Neural cell (in vitro differentiated cells): Measurements from ENCODE around the gene PRICKLE2. TPM values are rescaled to one million over a fixed set of nuclear protein-coding genes. Genes with fewer than 3 reads are reported as not detected.

Source experiments
- H2AFZ ChIP-seq: fragments of 200-600, 300-800 bp; sonication (generic), shearing (Covaris generic); 2 replicates; pipeline ENCODE4 v1.6.0; 2014; ENCODE audit warnings: low read depth, mild to moderate bottlenecking, antibody characterized with exemption, low read length, moderate library complexity
- H3F3A ChIP-seq: fragments of 200-600 bp; shearing (Covaris generic); 2 replicates; pipeline ENCODE4 v1.6.1; 2016; ENCODE audit warnings: mild to moderate bottlenecking, moderate library complexity, mixed read lengths, antibody characterized with exemption, low read length; ENCODE audit not compliant: insufficient read depth, poor library complexity, severe bottlenecking
- H3K27ac ChIP-seq: fragments of 200-600, 300-800 bp; sonication (generic), shearing (Covaris generic); 2 replicates; pipeline ENCODE4 v1.5.1; 2014; ENCODE audit warnings: mild to moderate bottlenecking, low read length, moderate library complexity
- H3K27me3 ChIP-seq: fragments of 300-800, 200-600 bp; sonication (generic), shearing (Covaris generic); 2 replicates; pipeline ENCODE4 v1.6.0; 2014; ENCODE audit warnings: mild to moderate bottlenecking, low read depth, low read length, moderate library complexity; ENCODE audit not compliant: insufficient read depth
- H3K36me3 ChIP-seq: fragments of 300-800, 200-600 bp; sonication (generic), shearing (Covaris generic); 2 replicates; pipeline ENCODE4 v1.5.1; 2014; ENCODE audit warnings: mild to moderate bottlenecking, antibody characterized with exemption, low read length, moderate library complexity; ENCODE audit not compliant: insufficient read depth
- H3K4me2 ChIP-seq: fragments of 300-800, 200-600 bp; sonication (generic), shearing (Covaris generic); 2 replicates; pipeline ENCODE4 v1.6.0; 2014; ENCODE audit warnings: mild to moderate bottlenecking, low read length
- H3K4me3 ChIP-seq: fragments of 300-800, 200-600 bp; sonication (generic), shearing (Covaris generic); 2 replicates; pipeline ENCODE4 v1.5.1; 2014; ENCODE audit warnings: mild to moderate bottlenecking, low read length, moderate library complexity
- H3K79me2 ChIP-seq: fragments of 200-600 bp; shearing (Covaris generic); replicated peaks from 2 replicates; pipeline ENCODE4 v1.6.0; 2014; ENCODE audit warnings: mild to moderate bottlenecking, low read length, moderate library complexity; ENCODE audit not compliant: insufficient read depth
- H3K9ac ChIP-seq: fragments of 300-800, 200-600 bp; sonication (generic), shearing (Covaris generic); 2 replicates; pipeline ENCODE4 v1.6.1; 2016; ENCODE audit warnings: mild to moderate bottlenecking, low read length, mixed read lengths
- H3K9me2 ChIP-seq: fragments of 200-600 bp; shearing (Covaris generic); 2 replicates; pipeline ENCODE4 v1.6.1; 2016; ENCODE audit warnings: mild to moderate bottlenecking, low read length, mixed read lengths; ENCODE audit not compliant: insufficient read depth
- H3K9me3 ChIP-seq: fragments of 200-600, 300-800 bp; sonication (generic), shearing (Covaris generic); 2 replicates; pipeline ENCODE4 v1.6.1; 2016; ENCODE audit warnings: mild to moderate bottlenecking, mixed run types, low read length, moderate library complexity, mixed read lengths
- H4K20me1 ChIP-seq: fragments of 200-600 bp; shearing (Covaris generic); 2 replicates; pipeline ENCODE4 v1.6.1; 2016; ENCODE audit warnings: mild to moderate bottlenecking, mixed run types; ENCODE audit not compliant: insufficient read depth
- CTCF ChIP-seq: fragments of 450-650 bp; IDR thresholded peaks from 2 replicates; pipeline ENCODE4 v1.5.1; 2014; ENCODE audit warnings: antibody characterized with exemption, mild to moderate bottlenecking, moderate library complexity; ENCODE audit not compliant: poor library complexity, severe bottlenecking
- EZH2 ChIP-seq: fragments of 200-600, 300-800 bp; shearing (Covaris generic), sonication (generic); IDR thresholded peaks from 2 replicates; pipeline ENCODE4 v1.6.1; 2014; ENCODE audit warnings: antibody characterized with exemption, low read length, borderline replicate concordance, mild to moderate bottlenecking; ENCODE audit not compliant: insufficient read depth, poor library complexity, severe bottlenecking
- MXI1 ChIP-seq: fragments of 450-650 bp; conservative IDR thresholded peaks from 2 replicates; pipeline ENCODE4 v1.6.1; 2014; ENCODE audit warnings: antibody characterized with exemption, mild to moderate bottlenecking; ENCODE audit not compliant: poor library complexity, severe bottlenecking
- POLR2AphosphoS5 ChIP-seq: IDR thresholded peaks from 2 replicates; pipeline ENCODE4 v1.6.1; 2012
- RAD21 ChIP-seq: fragments of 450-650 bp; conservative IDR thresholded peaks from 2 replicates; pipeline ENCODE4 v1.6.1; 2014; ENCODE audit warnings: antibody characterized with exemption, mild to moderate bottlenecking, moderate library complexity
- REST ChIP-seq: IDR thresholded peaks from 2 replicates; pipeline ENCODE4 v1.6.1; 2012; ENCODE audit warnings: borderline replicate concordance
- SMC3 ChIP-seq: fragments of 450-650 bp; conservative IDR thresholded peaks from 2 replicates; pipeline ENCODE4 v1.6.1; 2014; ENCODE audit warnings: antibody characterized with exemption, mild to moderate bottlenecking, moderate library complexity; ENCODE audit not compliant: poor library complexity
- TAF1 ChIP-seq: IDR thresholded peaks from 2 replicates; pipeline ENCODE4 v1.6.1; 2012; ENCODE audit warnings: low read depth
- polyA plus RNA-seq: library from polyadenylated mRNA; depleted of rRNA; stranded (reverse); fragments of >200 nt; gene quantifications from 2 replicates; pipeline ENCODE4 v1.2.3, GENCODE V29; 2014

The PRICKLE2 gene
- polyA plus RNA-seq, 1 donor from 2014 or later: 8.7 TPM

- no peaks in the 10 kb centered on the region for H3F3A ChIP-seq
- H3K27me3 ChIP-seq: no peaks in the 10 kb centered on the region
- TF ChIP-seq SMC3 (peak; percentile 60), REST (no peak), CTCF (peak; percentile 54), RAD21 (peak; percentile 64)
- peak overlapping the region; percentile 58 for H3K9ac ChIP-seq
- H3K36me3 ChIP-seq: no peaks in the 10 kb centered on the region
- H3K4me3 ChIP-seq: peak overlapping the region; percentile 59
- H2AFZ ChIP-seq: no peak overlapping the region
- H3K9me2 ChIP-seq: no peaks in the 10 kb centered on the region
- peak overlapping the region; percentile 37 for H3K4me2 ChIP-seq
- no peaks in the 10 kb centered on the region for H3K79me2 ChIP-seq
- peak overlapping the region; percentile 53 for H3K27ac ChIP-seq
- no peaks in the 10 kb centered on the region for H3K9me3 ChIP-seq
- H4K20me1 ChIP-seq: no peaks in the 10 kb centered on the region
Measured at GRCh38 chr3:64223791-64224745, 1.2 kb downstream of the PRICKLE2 start.

DNA sequence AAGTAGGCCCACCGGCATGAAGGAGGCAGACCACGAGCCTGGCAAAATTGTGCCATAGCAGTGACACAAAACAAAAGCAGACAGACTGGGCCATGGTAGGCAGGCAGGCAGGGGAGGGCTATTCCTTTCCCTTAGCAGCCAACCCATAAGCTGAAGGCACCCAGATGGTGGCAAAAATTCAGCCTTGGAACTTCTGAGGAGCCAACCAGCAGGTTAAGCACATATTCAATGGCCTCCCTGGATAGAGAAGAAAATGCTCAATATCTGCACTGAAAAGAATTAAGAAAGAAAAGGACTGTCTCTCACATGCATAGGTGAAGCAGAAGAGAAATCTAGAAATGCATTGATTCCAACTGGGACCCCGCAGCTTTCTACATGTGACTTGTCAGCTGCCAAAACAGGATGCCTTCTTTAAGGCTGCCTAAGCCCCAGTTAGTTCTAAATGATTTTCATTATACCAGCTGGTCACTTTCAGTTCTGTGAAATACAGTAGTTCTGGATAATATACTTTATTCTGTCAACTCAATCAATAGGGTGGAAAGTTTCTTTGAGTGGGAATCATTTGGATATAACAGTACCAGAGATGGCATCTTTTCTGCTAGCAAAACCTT, 2.7 kb downstream of the PRICKLE2 start:
- TF ChIP-seq POLR2AphosphoS5: no peak
- no peak for TF ChIP-seq REST
- TF ChIP-seq EZH2: no peak
- TF ChIP-seq CTCF: no peak
- TF ChIP-seq TAF1: no peak
- no peak for TF ChIP-seq MXI1
- TF ChIP-seq RAD21: no peak
- Histone ChIP-seq H3K79me2 (no peaks in the 10 kb centered on the region), H3K4me2 (peak overlapping the region; percentile 26), H3K9me3 (no peaks in the 10 kb centered on the region), H3K36me3 (no peaks in the 10 kb centered on the region), H3K4me3 (peak overlapping the region; percentile 59), H3F3A (no peaks in the 10 kb centered on the region), H2AFZ (no peak overlapping the region), H3K27ac (peak overlapping the region; percentile 0), H3K9ac (peak overlapping the region; percentile 12), H3K9me2 (no peaks in the 10 kb centered on the region), H3K27me3 (no peaks in the 10 kb centered on the region), H4K20me1 (no peaks in the 10 kb centered on the region)
